NT2/D1 (cell line): ENCODE results near the gene ABLIM2.

Experiments
- DNase-seq: peaks from one replicate; pipeline ENCODE4 v3.0.0-alpha.2; 2011; ENCODE audit warnings: low read depth, low spot score
- H3K27me3 ChIP-seq: 2 replicates; pipeline ENCODE4 v1.6.0; 2011; ENCODE audit warnings: mild to moderate bottlenecking; ENCODE audit not compliant: insufficient read length, insufficient read depth
- H3K36me3 ChIP-seq: 2 replicates; pipeline ENCODE4 v1.6.1; 2011; ENCODE audit warnings: mild to moderate bottlenecking, low read length, mixed read lengths; ENCODE audit not compliant: insufficient read depth, insufficient read length
- H3K4me1 ChIP-seq: 2 replicates; pipeline ENCODE4 v1.5.1; 2011; ENCODE audit not compliant: insufficient read depth, insufficient read length
- H3K4me3 ChIP-seq: 2 replicates; pipeline ENCODE4 v1.5.1; 2011; ENCODE audit warnings: low read depth; ENCODE audit not compliant: insufficient read length
- H3K9ac ChIP-seq: 2 replicates; pipeline ENCODE4 v1.6.0; 2011; ENCODE audit warnings: low read depth; ENCODE audit not compliant: insufficient read length
- H3K9me3 ChIP-seq: 2 replicates; pipeline ENCODE4 v1.5.1; 2011; ENCODE audit warnings: mild to moderate bottlenecking, low read length; ENCODE audit not compliant: insufficient read depth
- SUZ12 ChIP-seq: IDR thresholded peaks from 2 replicates; pipeline ENCODE4 v1.6.1; 2011; ENCODE audit not compliant: insufficient read length, insufficient read depth; ENCODE audit errors: extremely low read depth
- YY1 ChIP-seq: IDR thresholded peaks from 2 replicates; pipeline ENCODE4 v1.6.1; 2011; ENCODE audit not compliant: insufficient read length, insufficient read depth
- ZNF274 ChIP-seq: IDR thresholded peaks from 2 replicates; pipeline ENCODE4 v1.6.1; 2011; ENCODE audit warnings: mild to moderate bottlenecking, low read depth, low read length

ABLIM2 gene

DNA sequence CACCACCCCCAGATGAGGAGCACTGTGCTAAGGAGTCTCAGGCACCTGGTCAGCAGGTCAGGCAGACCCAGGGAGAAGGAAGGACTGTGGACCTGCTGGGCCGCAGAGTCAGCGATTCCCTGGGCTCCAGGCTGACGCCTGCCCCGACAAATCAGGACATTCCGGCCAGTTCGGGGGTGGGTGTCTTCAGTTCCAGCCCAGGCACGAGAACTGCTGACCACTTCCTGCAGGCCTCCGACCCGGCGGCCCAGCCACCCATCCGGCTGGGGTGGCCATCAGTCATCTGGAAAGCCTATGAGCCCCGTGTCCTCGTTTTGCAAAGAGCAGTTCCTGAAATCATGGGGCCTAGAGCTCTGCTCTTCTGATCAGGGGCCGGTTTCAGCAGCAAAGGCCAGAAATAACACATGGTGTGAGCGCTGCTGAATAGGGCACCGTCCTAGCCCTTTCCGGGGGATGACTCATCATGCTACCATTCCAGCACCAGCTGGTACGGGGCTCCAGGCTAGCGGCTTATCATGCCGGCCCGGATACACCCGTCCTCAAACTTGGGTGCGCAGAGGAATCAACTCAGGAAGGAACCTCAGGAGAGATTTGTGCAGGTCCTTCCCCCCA is 32.6 kb upstream of the ABLIM2 start:
- no peak overlapping the region for H3K9ac ChIP-seq
- TF ChIP-seq ZNF274 (no peak), YY1 (no peak), SUZ12 (no peak)
- DNase-seq: no peak
- peaks cover 19% of the 10 kb centered on the region for H3K4me1 ChIP-seq
- no peaks in the 10 kb centered on the region for H3K9me3 ChIP-seq
- H3K4me3 ChIP-seq: no peak overlapping the region
- no peaks in the 10 kb centered on the region for H3K27me3 ChIP-seq
- H3K36me3 ChIP-seq: no peaks in the 10 kb centered on the region

DNA sequence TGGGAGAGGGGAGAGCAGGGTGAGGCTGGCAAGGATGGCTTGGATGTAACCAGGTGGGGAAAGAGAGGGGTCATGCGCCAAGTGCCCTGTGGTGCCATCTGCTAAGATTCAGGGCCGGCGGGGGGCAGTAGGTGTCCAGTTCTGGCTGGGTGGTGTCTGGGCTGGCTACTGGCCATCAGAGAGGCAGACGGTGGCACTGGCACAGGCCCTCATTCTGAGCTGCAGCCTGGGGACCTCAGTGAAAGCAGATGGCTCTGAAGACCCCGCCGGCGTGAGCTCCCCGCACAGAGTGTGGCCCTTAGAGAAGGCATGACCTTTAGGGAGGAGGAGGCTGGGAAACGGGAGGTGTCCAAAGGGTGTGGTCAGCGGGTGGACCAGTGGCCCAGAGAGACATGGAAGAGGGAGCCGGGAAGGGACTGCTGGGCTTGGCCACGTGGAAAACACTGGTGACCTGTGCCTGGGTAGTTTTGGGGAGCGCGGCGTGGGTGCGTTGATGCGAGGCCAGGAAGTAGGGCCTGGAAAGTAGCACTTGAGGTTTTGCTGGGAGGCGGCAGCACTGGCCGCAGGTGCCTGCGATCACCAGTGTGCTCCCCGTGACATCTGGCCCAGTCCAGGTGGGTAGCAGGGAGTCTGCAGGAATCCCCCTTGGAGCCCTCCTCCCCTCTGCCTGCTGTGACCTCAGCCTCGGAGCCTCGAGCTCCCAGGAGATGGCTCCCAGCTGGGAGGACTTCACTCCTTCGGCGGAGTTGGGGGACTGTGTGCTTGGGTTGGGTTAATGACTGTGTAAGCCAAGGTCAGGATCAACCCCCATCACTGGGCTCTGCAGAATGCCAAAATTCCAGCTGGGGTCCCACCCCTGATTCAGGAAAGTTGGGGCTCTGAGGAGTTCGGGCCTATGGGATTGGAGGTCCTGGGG is 31.2 kb upstream of the ABLIM2 start:
- Histone ChIP-seq H3K36me3 (no peaks in the 10 kb centered on the region), H3K9ac (no peak overlapping the region), H3K27me3 (no peaks in the 10 kb centered on the region), H3K4me1 (peaks cover 19% of the 10 kb centered on the region), H3K9me3 (no peaks in the 10 kb centered on the region), H3K4me3 (no peak overlapping the region)
- no peak for DNase-seq
- TF ChIP-seq ZNF274 (no peak), SUZ12 (no peak), YY1 (no peak)

DNA sequence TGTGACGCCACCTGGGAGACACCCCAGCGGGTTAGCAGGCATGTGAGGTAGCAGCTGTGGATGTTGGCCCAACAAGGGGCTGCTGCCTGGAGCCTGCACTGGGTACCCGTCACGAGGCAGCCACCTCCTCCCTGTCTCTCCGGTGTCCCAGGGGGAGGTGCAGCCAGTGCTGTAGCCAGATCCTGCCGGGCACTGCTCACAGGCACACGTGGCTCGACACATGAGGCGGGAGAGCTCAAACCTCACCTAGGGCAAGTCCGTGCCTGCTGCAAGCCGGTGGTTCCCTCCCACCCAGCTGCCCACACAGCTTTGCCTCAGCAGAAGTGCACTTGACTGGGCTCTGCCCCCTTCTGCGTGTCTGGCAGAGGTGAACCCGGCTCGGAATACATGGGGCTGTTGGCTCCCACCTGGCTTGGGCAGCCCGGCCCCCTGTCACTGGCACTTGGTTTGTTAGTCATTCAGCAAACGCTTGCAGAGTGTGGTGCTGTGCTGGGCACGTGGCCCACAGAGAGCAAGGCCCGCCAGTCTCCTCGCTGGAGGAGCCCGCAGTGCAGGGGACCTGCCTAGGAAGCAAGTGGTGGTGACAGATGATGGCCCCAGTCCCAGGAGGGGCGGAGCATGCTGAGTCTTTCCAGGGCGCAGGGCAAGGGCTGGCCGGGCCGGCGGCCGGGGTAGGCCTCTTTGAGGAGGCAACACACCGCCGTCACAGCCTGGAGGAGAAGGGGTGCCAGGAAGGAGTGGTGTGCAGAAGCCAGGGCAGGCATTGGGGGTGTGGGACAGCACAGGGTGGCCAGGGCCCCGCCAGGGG is 30.3 kb upstream of the ABLIM2 start:
- no peak for DNase-seq
- Histone ChIP-seq H3K27me3 (no peaks in the 10 kb centered on the region), H3K4me1 (peaks cover 15% of the 10 kb centered on the region), H3K36me3 (no peaks in the 10 kb centered on the region), H3K9ac (no peak overlapping the region), H3K9me3 (no peaks in the 10 kb centered on the region), H3K4me3 (no peak overlapping the region)
- no peak for TF ChIP-seq YY1
- no peak for TF ChIP-seq ZNF274
- TF ChIP-seq SUZ12: no peak

DNA sequence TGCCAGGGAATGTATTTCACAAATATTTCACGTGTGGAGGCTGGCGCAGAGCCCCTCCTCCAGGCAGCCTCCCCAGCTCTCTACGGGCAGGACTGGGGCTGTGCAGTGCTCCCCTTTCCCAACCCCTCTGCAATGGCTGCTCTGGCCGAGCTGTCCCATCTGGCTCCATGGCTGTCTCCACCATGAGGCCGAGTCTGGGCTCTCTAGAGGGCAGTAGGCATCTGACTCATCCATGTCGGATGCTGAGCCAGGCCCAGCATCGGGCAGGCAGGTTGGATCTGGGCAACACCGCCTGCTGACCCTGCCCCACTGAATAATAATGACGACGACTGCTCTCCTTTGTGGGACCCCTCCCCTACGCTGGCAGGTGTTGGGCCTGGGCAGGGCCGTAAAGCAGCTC is 29.5 kb upstream of the ABLIM2 start:
- Histone ChIP-seq H3K9ac (no peak overlapping the region), H3K9me3 (no peaks in the 10 kb centered on the region), H3K4me3 (no peak overlapping the region), H3K36me3 (no peaks in the 10 kb centered on the region), H3K27me3 (no peaks in the 10 kb centered on the region), H3K4me1 (peaks cover 12% of the 10 kb centered on the region)
- TF ChIP-seq ZNF274 (no peak), YY1 (no peak), SUZ12 (no peak)
- DNase-seq: no peak

DNA sequence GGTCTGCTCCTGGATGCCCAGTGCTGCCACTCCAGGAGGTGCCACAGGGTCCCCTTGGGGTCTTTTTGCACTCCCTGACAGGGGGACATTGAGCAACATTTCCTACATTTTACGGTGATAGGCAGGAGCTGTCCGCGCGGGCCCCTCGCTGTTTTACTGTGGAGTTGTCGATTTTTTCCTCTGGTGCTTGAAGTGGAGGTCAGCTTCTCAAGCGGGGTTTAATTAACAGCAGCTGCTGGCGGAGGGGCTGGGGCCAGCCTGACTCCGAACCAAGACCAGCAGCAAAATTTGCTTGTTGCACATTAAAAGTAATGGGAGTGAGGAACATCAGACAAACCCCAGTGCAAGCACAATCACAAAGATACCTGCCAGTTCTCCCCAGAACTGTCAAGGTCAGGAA is 27.3 kb upstream of the ABLIM2 start:
- Histone ChIP-seq H3K4me1 (peaks cover 14% of the 10 kb centered on the region), H3K9me3 (no peaks in the 10 kb centered on the region), H3K4me3 (no peak overlapping the region), H3K9ac (no peak overlapping the region), H3K36me3 (no peaks in the 10 kb centered on the region), H3K27me3 (no peaks in the 10 kb centered on the region)
- TF ChIP-seq SUZ12: no peak
- TF ChIP-seq ZNF274: no peak
- TF ChIP-seq YY1: no peak
- DNase-seq: no peak

DNA sequence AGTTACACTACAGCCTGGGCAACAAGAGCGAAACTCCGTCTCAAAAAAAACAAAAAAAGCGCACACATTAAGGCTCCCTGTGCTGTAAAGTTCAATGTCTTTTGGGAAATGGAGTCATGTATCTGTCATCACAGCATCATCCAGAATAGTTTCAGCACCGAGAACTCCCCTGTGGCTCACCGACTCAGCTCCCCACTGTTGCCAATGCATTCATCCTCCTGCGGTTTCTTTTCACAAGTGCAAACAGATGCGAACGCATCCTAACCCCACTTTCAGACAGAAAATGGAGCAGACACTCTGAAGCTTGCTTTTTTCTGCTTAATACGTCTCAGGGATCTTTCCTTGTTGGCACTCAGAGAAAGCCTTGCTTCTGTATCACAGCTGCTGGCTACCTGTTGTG is 26.7 kb upstream of the ABLIM2 start:
- Histone ChIP-seq H3K36me3 (no peaks in the 10 kb centered on the region), H3K4me3 (no peak overlapping the region), H3K27me3 (no peaks in the 10 kb centered on the region), H3K9ac (no peak overlapping the region), H3K4me1 (peaks cover 14% of the 10 kb centered on the region), H3K9me3 (no peaks in the 10 kb centered on the region)
- DNase-seq: no peak
- no peak for TF ChIP-seq ZNF274
- TF ChIP-seq SUZ12: no peak
- no peak for TF ChIP-seq YY1

DNA sequence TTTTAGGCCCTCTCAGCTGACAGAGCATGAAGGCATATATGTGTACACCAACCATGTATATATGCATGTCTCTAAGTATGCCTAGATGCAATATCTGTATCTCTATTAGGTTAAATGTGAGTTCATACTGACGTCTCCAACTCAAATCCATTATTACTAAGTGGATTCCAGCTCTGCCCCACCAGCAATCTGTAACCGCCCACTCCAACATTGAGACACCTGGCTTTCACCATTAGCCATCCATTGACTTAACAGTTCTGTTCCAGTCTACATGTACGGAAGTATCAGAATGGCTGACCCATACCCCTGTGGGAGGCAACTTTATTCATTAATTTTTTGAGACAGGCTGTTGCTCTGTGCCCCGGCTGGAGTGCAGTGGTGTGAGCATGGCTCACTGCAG is 25.4 kb upstream of the ABLIM2 start:
- no peak overlapping the region for H3K9ac ChIP-seq
- no peaks in the 10 kb centered on the region for H3K9me3 ChIP-seq
- H3K4me3 ChIP-seq: no peak overlapping the region
- DNase-seq: no peak
- H3K4me1 ChIP-seq: peaks cover 11% of the 10 kb centered on the region
- no peak for TF ChIP-seq YY1
- no peak for TF ChIP-seq ZNF274
- no peak for TF ChIP-seq SUZ12
- no peaks in the 10 kb centered on the region for H3K27me3 ChIP-seq
- no peaks in the 10 kb centered on the region for H3K36me3 ChIP-seq
